Panc1 (cell line): Measurements from ENCODE around the gene NR1H3. TPM values are rescaled to one million over a fixed set of nuclear protein-coding genes. Genes with fewer than 3 reads are reported as not detected.

Experiments used
- ATAC-seq: fragments of 200-7000 bp; cut with Tn5 transposase; 2 replicates; pipeline ENCODE4 v1.9.1; 2020; ENCODE audit warnings: mild to moderate bottlenecking, moderate library complexity
- BruUV-seq: library from RNA; stranded (reverse); fragments of 400-500 nt; replicated peaks from 2 replicates; lab custom pipeline; 2021; lab: Mats Ljungman, UMichigan
- CTCF ChIA-PET: fragments of 300-600 bp; sonication (Branson Sonifier 250); formaldehyde crosslinking; loops from one replicate; lab custom pipeline; 2022; ENCODE audit warnings: antibody characterized with exemption; lab: Charles Lee
- POLR2A ChIA-PET: fragments of 300-600 bp; sonication (Branson Sonifier 250); formaldehyde crosslinking; loops from one replicate; lab custom pipeline; 2022; ENCODE audit warnings: antibody characterized with exemption; lab: Charles Lee
- DNase-seq: peaks from one replicate; pipeline ENCODE4 v3.0.0-alpha.2; 2010; ENCODE audit warnings: low read depth, low spot score
- H3K27ac ChIP-seq: 2 replicates; pipeline ENCODE4 v1.5.1; 2011; ENCODE audit warnings: mild to moderate bottlenecking, low read length, inconsistent platforms
- H3K27me3 ChIP-seq: fragments of 200-500 bp; sonication (Bioruptor generic); 2 replicates; pipeline ENCODE4 v1.6.0; 2014; ENCODE audit warnings: low read length, inconsistent platforms; ENCODE audit not compliant: control insufficient read depth, insufficient read depth
- H3K36me3 ChIP-seq: fragments of 200-500 bp; sonication (Bioruptor generic); 2 replicates; pipeline ENCODE4 v1.5.1; 2014; ENCODE audit warnings: inconsistent platforms, mild to moderate bottlenecking, low read length, moderate library complexity; ENCODE audit not compliant: control insufficient read depth, insufficient read depth
- H3K4me1 ChIP-seq: 2 replicates; pipeline ENCODE4 v1.5.1; 2011; ENCODE audit warnings: inconsistent platforms, mild to moderate bottlenecking, low read length, moderate library complexity; ENCODE audit not compliant: control insufficient read depth, insufficient read depth
- H3K4me3 ChIP-seq, 2 experiments: 2 replicates each; pipeline ENCODE4 v1.5.1; 2011 to 2012; ENCODE audit warnings: low read depth in 2 of 2, low read length in 2 of 2, mild to moderate bottlenecking in 2 of 2, inconsistent platforms in 1 of 2, moderate library complexity in 1 of 2
- H3K9me3 ChIP-seq: fragments of 200-500 bp; sonication (Bioruptor generic); 2 replicates; pipeline ENCODE4 v1.5.1; 2014; ENCODE audit warnings: low read depth, mild to moderate bottlenecking, inconsistent platforms, low read length, moderate library complexity; ENCODE audit not compliant: control insufficient read depth, insufficient read depth
- CTCF ChIP-seq: fragments of 450-650 bp; IDR thresholded peaks from 2 replicates; pipeline ENCODE4 v1.5.1; 2017; ENCODE audit warnings: mild to moderate bottlenecking
- POLR2AphosphoS5 ChIP-seq: IDR thresholded peaks from 2 replicates; pipeline ENCODE4 v1.6.1; 2012; ENCODE audit warnings: mild to moderate bottlenecking, low read depth, low read length, moderate library complexity
- REST ChIP-seq, 2 experiments: IDR thresholded peaks; 2 replicates each; pipeline ENCODE4 v1.6.1; 2011 to 2012; ENCODE audit warnings: low read depth in 2 of 2, control low read depth in 1 of 2, low read length in 1 of 2, mild to moderate bottlenecking in 1 of 2, moderate library complexity in 1 of 2; ENCODE audit not compliant: insufficient read depth in 1 of 2
- SIN3A ChIP-seq: IDR thresholded peaks from 2 replicates; pipeline ENCODE4 v1.6.1; 2012; ENCODE audit warnings: low read depth, mild to moderate bottlenecking, low read length, moderate library complexity, borderline replicate concordance; ENCODE audit not compliant: insufficient read depth
- TCF7L2 ChIP-seq: IDR thresholded peaks from 2 replicates; pipeline ENCODE4 v1.6.1; 2011; ENCODE audit warnings: mild to moderate bottlenecking, low read depth, low read length, inconsistent platforms
- in situ Hi-C: cut with HindIII; loops from 2 replicates; pipeline ENCODE4 v1.10.0; 2016; ENCODE audit warnings: low sequenced_read_pairs, low pct_unique_long_range_greater_than_20kb
- intact Hi-C: fragments of 100-400 bp; cut with micrococcal nuclease; formaldehyde crosslinking; loops from one replicate; pipeline ENCODE4 v1.10.0; 2022; ENCODE audit not compliant: unreplicated experiment
- total RNA-seq: library from RNA; stranded (reverse); gene quantifications from one replicate; pipeline ENCODE4 v1.2.1, GENCODE V29; 2021; ENCODE audit not compliant: unreplicated experiment

Gene NR1H3
- total RNA-seq, 1 experiment from 2014 or later: 17.2 TPM

- peak overlapping the region; percentile 83 to 97 for H3K4me3 ChIP-seq
- peak; percentile 94 for ATAC-seq
- TSS peak; percentile 93 for BruUV-seq
- POLR2A ChIA-PET: interaction anchor here (0.5 to 1.3 kb wide), 14 partner anchors 9 to 535 kb away, joined by 3 to 11 read pairs (median 5); no protein-coding TSS in a partner anchor
- in situ Hi-C loops: no loop called here
- H3K27me3 ChIP-seq: no peaks in the 10 kb centered on the region
- H3K4me1 ChIP-seq: peaks cover 16% of the 10 kb centered on the region
- CTCF ChIA-PET: interaction anchor here (0.6 to 1.4 kb wide), 5 partner anchors 35 to 141 kb away, joined by 3 to 5 read pairs (median 3); no protein-coding TSS in a partner anchor
- peaks cover 2% of the 10 kb centered on the region; the same call in 1 of the 2 replicates for H3K36me3 ChIP-seq
- no peaks in the 10 kb centered on the region for H3K9me3 ChIP-seq
- intact Hi-C loops: no loop called here
- TF ChIP-seq SIN3A (no peak), REST (IDR thresholded peaks at IDR 0.05; ENCODE audit: insufficient read depth in 1 of 2, low read depth in 2 of 2, low read length in 1 of 2) (no peak), CTCF (no peak), TCF7L2 (peak; percentile 59; the same call in 1 of the 2 replicates), POLR2AphosphoS5 (peak; percentile 88)
- H3K27ac ChIP-seq: peak overlapping the region; percentile 88
- DNase-seq: peak; percentile 73
Measured at GRCh38 chr11:47213950-47214565, 43.7 kb upstream of the NR1H3 start.

- H3K9me3 ChIP-seq: no peaks in the 10 kb centered on the region
- no peak for DNase-seq
- no TSS peak for BruUV-seq
- H3K36me3 ChIP-seq: peaks cover 2% of the 10 kb centered on the region; the same call in 1 of the 2 replicates
- in situ Hi-C loops (no loop called here), intact Hi-C loops (no loop called here)
- ChIA-PET CTCF (interaction anchor here (1.4 kb wide), 1 partner anchor 36 kb away, joined by 5 read pairs; no protein-coding TSS in a partner anchor), POLR2A (no interaction called here)
- peaks cover 22% of the 10 kb centered on the region for H3K4me1 ChIP-seq
- H3K27ac ChIP-seq: peak overlapping the region; percentile 95
- TF ChIP-seq POLR2AphosphoS5 (no peak), CTCF (no peak), TCF7L2 (no peak), REST (IDR thresholded peaks at IDR 0.05; ENCODE audit: insufficient read depth in 1 of 2, low read depth in 2 of 2, low read length in 1 of 2) (no peak), SIN3A (no peak; the same call in 1 of the 2 replicates)
- ATAC-seq: no peak
- H3K27me3 ChIP-seq: no peaks in the 10 kb centered on the region
- peak overlapping the region; percentile 83 to 97 for H3K4me3 ChIP-seq
Measured at GRCh38 chr11:47215366-47215910, 42.4 kb upstream of the NR1H3 start.
